ENCODE measurements around the gene MAP3K4.

DNA sequence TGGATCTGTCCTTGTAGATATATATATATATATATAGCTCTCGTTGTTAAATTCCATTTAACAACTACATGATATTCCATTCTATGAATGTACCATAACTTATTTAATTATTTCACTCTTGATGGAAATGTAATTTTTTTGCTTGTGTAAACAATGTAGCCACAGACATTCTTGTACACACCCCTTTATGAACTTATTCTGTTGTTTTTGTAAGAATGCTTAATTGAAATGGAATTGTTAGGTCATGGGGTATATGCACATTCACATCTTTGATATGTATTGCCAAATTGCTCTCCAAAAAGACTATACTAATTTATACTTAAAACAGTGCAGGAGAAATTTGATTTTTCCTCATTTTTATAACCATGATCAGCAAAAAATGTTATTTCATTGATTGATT, 67.2 kb downstream of the MAP3K4 start:
- no peak for TF ChIP-seq ZFX (IDR thresholded peaks at IDR 0.05)
- TF ChIP-seq, protein P1, sequence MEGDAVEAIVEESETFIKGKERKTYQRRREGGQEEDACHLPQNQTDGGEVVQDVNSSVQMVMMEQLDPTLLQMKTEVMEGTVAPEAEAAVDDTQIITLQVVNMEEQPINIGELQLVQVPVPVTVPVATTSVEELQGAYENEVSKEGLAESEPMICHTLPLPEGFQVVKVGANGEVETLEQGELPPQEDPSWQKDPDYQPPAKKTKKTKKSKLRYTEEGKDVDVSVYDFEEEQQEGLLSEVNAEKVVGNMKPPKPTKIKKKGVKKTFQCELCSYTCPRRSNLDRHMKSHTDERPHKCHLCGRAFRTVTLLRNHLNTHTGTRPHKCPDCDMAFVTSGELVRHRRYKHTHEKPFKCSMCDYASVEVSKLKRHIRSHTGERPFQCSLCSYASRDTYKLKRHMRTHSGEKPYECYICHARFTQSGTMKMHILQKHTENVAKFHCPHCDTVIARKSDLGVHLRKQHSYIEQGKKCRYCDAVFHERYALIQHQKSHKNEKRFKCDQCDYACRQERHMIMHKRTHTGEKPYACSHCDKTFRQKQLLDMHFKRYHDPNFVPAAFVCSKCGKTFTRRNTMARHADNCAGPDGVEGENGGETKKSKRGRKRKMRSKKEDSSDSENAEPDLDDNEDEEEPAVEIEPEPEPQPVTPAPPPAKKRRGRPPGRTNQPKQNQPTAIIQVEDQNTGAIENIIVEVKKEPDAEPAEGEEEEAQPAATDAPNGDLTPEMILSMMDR (conservative IDR thresholded peaks at IDR 0.05) = no peak
